Endothelial cell of umbilical vein (primary cell): ENCODE measurements around the gene RMDN3.

Experiments used
- CTCF ChIP-seq, 2 donors: IDR thresholded peaks; 1 replicate in 1 of 2; 2 replicates in 1 of 2; pipeline ENCODE4 v1.5.1; 2011; ENCODE audit warnings: low read length in 2 of 2, mild to moderate bottlenecking in 2 of 2, moderate library complexity in 2 of 2, control low read depth in 1 of 2, inconsistent platforms in 1 of 2, low read depth in 1 of 2; ENCODE audit not compliant: insufficient read depth in 1 of 2; ENCODE audit errors: extremely low read depth in 1 of 2
- EZH2 ChIP-seq: IDR thresholded peaks from 2 replicates; pipeline ENCODE4 v1.6.1; 2012; ENCODE audit warnings: borderline replicate concordance, low read depth, mild to moderate bottlenecking, moderate library complexity, low read length, inconsistent platforms; ENCODE audit not compliant: severe bottlenecking
- MAX ChIP-seq: IDR thresholded peaks from 2 replicates; pipeline ENCODE4 v1.6.1; 2011; ENCODE audit not compliant: insufficient read depth, insufficient read length
- POLR2A ChIP-seq: IDR thresholded peaks from 2 replicates; pipeline ENCODE4 v1.6.1; 2012; ENCODE audit warnings: low read depth, mild to moderate bottlenecking, control low read depth, low read length

GRCh38 chr15:40766194-40766815, 11.3 kb upstream of the RMDN3 start:
- TF ChIP-seq CTCF (IDR thresholded peaks at IDR 0.05; ENCODE audit: extremely low read depth in 1 of 2, insufficient read depth in 1 of 2, low read depth in 1 of 2, low read length in 2 of 2) (no peak), MAX (no peak), EZH2 (no peak), POLR2A (no peak)
